ENCODE results near the gene HOXB3. TPM values are rescaled to one million over a fixed set of nuclear protein-coding genes. Genes with fewer than 3 reads are reported as not detected.
"Not testable (repeated sequence)": the region's sequence is repeated elsewhere in the genome, so short reads cannot be mapped to it uniquely, and the experiment has no call there.

HOXB3 gene
- total RNA-seq, 4 donors from 2014 or later = 2.5 to 11.1 (median 5.8) TPM

DNA sequence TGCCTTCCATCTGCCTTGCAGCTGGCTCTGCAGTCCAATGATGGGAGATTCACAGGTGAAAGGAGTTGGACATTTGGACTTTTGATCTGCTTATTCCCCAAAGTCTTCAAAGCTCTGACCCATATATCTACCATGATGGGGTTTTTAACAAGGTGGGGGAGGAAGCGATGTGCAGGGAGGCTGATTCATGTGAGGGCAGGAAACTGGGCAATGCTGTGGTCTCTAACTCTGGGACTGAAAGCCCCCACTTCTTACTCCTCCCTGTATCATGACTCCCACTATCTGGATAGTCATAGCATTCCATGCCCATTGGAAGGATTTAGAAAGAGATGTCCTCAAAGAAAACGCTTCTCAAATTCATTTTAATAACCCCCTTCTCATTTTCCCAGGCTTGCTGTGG is 75.6 kb downstream of the HOXB3 start:
- no peak overlapping the region for H3K27ac ChIP-seq
- WGBS, 2 donors = 73 to 94% methylated on average over 1 to 2 of the region's 2 CpGs
- H3K9me3 ChIP-seq = no peaks in the 10 kb centered on the region
- H3K4me1 ChIP-seq = no peaks in the 10 kb centered on the region
- no peak for DNase-seq
- TF ChIP-seq, protein P1, sequence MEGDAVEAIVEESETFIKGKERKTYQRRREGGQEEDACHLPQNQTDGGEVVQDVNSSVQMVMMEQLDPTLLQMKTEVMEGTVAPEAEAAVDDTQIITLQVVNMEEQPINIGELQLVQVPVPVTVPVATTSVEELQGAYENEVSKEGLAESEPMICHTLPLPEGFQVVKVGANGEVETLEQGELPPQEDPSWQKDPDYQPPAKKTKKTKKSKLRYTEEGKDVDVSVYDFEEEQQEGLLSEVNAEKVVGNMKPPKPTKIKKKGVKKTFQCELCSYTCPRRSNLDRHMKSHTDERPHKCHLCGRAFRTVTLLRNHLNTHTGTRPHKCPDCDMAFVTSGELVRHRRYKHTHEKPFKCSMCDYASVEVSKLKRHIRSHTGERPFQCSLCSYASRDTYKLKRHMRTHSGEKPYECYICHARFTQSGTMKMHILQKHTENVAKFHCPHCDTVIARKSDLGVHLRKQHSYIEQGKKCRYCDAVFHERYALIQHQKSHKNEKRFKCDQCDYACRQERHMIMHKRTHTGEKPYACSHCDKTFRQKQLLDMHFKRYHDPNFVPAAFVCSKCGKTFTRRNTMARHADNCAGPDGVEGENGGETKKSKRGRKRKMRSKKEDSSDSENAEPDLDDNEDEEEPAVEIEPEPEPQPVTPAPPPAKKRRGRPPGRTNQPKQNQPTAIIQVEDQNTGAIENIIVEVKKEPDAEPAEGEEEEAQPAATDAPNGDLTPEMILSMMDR (IDR thresholded peaks at IDR 0.05) = no peak
- TF ChIP-seq POLR2A (IDR thresholded peaks at IDR 0.05) = no peak
- H3K27me3 ChIP-seq = peaks cover 0 to 87% (median 0%) of the 10 kb centered on the region in 4 donors
- no peak overlapping the region for H3K4me3 ChIP-seq
- intact Hi-C loops (cut with DNase I) = no loop called here
- H3K36me3 ChIP-seq = no peaks in the 10 kb centered on the region

DNA sequence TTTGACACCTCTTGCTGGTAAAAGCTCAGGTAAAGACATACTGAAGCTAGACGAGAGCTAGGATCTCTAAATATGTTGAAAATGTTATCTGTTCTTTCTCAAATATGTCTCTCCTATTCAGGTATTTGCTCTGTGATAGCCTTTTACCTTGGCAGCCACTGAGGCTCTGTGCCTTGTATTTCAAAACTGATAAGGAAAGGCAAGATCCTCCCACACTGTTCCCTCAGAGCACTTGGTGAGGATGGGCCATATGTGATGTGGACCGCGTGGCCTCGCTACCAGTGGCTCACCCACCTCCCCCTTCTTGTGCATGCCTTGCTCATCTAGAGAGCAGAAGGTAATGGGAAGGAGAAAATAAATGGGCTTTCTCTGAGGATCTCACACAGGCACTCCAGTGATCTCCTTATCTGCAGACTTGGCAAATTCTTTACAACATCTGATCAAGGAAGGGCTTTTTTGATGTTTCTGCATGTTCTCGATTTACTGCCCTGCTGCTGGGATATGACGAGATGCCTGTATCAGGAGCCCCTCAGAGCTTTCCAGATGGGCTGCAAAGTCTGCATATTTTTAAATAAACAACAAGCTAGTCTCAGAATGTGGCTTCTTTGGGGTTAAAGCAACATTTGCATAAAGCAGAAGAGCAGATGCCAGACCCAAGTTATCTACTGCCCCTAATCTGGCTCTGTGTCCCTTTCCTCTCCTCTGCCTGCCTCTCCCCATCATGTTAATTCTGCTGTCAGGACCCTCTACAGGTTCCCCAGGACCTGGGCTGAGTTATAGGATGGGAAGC is 76.2 kb downstream of the HOXB3 start:
- peaks cover 0 to 84% (median 0%) of the 10 kb centered on the region in 4 donors for H3K27me3 ChIP-seq
- no peak for DNase-seq
- 81 to 89% methylated on average over 6 of the region's 6 CpGs for WGBS, 2 donors
- intact Hi-C loops (cut with DNase I) = no loop called here
- H3K36me3 ChIP-seq = no peaks in the 10 kb centered on the region
- no peak overlapping the region for H3K4me3 ChIP-seq
- no peaks in the 10 kb centered on the region for H3K4me1 ChIP-seq
- no peaks in the 10 kb centered on the region for H3K9me3 ChIP-seq
- H3K27ac ChIP-seq = no peak overlapping the region
- TF ChIP-seq, protein P1 (IDR thresholded peaks at IDR 0.05) = no peak

DNA sequence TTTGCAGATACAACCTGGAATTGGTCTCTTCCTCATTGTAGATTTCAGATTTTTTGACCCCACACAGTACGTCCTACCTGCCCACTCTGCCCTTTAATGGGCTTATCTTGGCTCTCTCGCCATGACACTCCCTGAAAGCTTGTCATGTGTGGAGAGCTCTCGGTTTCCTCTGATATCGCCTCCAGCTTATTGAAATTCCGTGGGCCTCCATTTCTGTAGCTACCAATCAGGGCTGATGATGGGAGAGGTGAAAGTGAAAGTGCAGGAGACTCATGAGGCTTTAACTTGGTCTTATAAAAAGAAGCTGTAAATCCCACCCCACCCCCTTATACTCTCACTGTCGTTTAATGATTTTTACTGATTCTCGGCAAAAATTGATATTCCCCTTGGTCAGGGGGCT is 76.9 kb downstream of the HOXB3 start:
- no peaks in the 10 kb centered on the region for H3K4me1 ChIP-seq
- no peak overlapping the region for H3K4me3 ChIP-seq
- intact Hi-C loops (cut with DNase I) = no loop called here
- WGBS, 2 donors = 55 to 59% methylated on average over 3 to 7 of the region's 7 CpGs
- TF ChIP-seq POLR2A (IDR thresholded peaks at IDR 0.05) = no peak
- TF ChIP-seq, protein P1 (IDR thresholded peaks at IDR 0.05) = no peak
- DNase-seq = no peak
- H3K27ac ChIP-seq = no peak overlapping the region
- peaks cover 0 to 84% (median 0%) of the 10 kb centered on the region in 4 donors for H3K27me3 ChIP-seq
- no peaks in the 10 kb centered on the region for H3K36me3 ChIP-seq
- no peaks in the 10 kb centered on the region for H3K9me3 ChIP-seq

DNA sequence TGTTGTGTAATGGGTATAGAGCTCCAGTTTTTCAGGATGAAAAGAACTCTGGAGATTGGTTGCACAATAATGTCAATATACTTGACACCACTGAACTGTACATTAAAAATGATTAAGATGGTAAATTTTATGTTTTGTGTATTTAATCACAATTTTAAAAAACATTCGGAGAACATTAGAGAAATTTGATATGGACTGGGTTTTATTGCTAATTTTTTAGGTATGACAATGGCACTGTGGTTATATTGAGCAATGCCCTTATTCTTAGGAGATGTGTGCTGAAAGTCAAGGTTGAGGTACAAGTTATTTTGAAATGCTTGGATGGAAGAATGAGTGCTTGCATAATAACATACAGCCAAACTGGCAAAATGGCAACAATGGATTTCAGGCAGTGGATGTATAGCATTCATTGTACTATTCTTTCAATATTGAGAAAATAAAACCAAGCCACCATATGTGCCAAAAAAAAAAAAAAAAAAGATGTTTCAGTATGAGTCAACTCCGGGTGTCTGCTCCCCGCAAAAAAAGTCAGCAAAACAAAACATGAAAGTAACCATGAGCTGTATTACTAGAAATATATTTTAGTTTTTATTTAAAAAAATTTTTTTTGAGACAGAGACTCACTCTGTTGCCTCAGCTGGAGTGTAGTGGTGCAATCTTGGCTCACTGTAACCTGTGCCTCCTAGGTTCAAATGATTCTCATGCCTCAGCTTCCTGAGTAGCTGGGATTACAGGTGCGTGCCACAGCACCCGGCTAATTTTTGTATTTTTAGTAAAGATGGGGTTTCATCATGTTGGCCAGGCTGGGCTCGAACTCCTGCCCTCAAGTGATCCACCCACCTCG is 79.1 kb downstream of the HOXB3 start:
- no peak overlapping the region for H3K27ac ChIP-seq
- peaks cover 0 to 82% (median 0%) of the 10 kb centered on the region in 4 donors for H3K27me3 ChIP-seq
- H3K4me1 ChIP-seq = peaks cover 0 to 3% (median 0%) of the 10 kb centered on the region in 3 donors
- TF ChIP-seq, protein P1 (IDR thresholded peaks at IDR 0.05) = no peak
- no peak for TF ChIP-seq POLR2A (IDR thresholded peaks at IDR 0.05)
- H3K36me3 ChIP-seq = no peaks in the 10 kb centered on the region
- WGBS, 2 donors = 48% methylated on average over 7 of the region's 7 CpGs
- intact Hi-C loops (cut with DNase I) = no loop called here
- DNase-seq = no peak
- no peaks in the 10 kb centered on the region for H3K9me3 ChIP-seq
- H3K4me3 ChIP-seq = no peak overlapping the region

DNA sequence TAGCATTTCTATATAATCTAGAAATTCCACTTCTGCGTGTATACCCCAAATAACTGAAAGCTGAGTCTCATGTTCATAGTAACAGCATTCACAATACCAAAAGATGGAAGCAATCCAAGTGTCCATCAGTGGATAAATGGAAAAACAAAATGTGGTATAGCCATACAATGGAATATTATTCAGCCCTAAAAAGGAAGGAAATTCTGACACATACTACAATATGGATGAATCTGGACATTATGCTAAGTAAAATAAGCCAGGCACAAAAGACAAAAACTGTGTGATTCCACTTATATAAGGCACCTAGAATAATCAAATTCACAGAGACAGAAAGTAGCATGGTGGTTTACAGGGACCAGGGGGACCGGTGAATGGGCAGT is 79.7 kb downstream of the HOXB3 start:
- no peak for TF ChIP-seq POLR2A (IDR thresholded peaks at IDR 0.05)
- TF ChIP-seq, protein P1 (IDR thresholded peaks at IDR 0.05) = no peak
- no peak for DNase-seq
- WGBS, 2 donors = 83 to 89% methylated on average over 2 of the region's 2 CpGs
- no peaks in the 10 kb centered on the region for H3K36me3 ChIP-seq
- no peaks in the 10 kb centered on the region for H3K9me3 ChIP-seq
- no peak overlapping the region for H3K27ac ChIP-seq
- intact Hi-C loops (cut with DNase I) = no loop called here
- no peak overlapping the region for H3K4me3 ChIP-seq
- H3K4me1 ChIP-seq = peaks cover 0 to 4% (median 0%) of the 10 kb centered on the region in 3 donors
- H3K27me3 ChIP-seq = peaks cover 0 to 76% (median 0%) of the 10 kb centered on the region in 4 donors

DNA sequence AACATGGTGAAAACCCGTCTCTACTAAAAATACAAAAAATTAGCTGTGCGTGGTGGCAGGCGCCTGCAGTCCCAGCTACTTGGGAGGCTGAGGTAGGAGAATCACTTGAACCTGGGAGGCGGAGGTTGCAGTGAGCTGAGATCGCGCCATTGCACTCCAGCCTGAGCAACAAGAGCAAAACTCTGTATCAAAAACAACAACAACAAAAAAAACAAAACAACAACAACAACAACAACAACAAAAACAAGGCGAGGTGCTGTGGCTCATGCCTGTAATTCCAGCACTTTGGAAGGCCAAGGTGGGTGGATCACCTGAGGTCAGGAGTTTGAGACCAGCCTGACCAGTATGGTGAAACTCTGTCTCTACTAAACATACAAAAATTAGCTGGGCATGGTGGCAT is 80.3 kb downstream of the HOXB3 start:
- intact Hi-C loops (cut with DNase I) = not testable (repeated sequence)

More for the DNA sequence above, 80.3 kb downstream of the HOXB3 start:
- H3K4me1 ChIP-seq, DNase-seq, H3K4me3 ChIP-seq, H3K9me3 ChIP-seq, H3K36me3 ChIP-seq, H3K27ac ChIP-seq: not testable (repeated sequence)
- 95 to 97% methylated on average over 7 of the region's 7 CpGs for WGBS, 2 donors
- peaks cover 0 to 74% (median 0%) of the 10 kb centered on the region in 4 donors for H3K27me3 ChIP-seq
